Activated T-cell treated with anti-CD3 and anti-CD28 coated beads for 1 hour (primary cell): ENCODE measurements around the gene EPHX1.
"Not testable (repeated sequence)": the region's sequence is repeated elsewhere in the genome, so short reads cannot be mapped to it uniquely, and the experiment has no call there.

Experiments used
- DNase-seq: peaks from one replicate; pipeline ENCODE4 v3.0.0-alpha.2; 2020; ENCODE audit warnings: low read depth

The EPHX1 gene

GRCh38 chr1:225881081-225881958, 71.4 kb downstream of the EPHX1 start:
- DNase-seq: peak; percentile 49

GRCh38 chr1:225881959-225882693, 72.2 kb downstream of the EPHX1 start, which contains the start of gene TMEM63A:
Gene TMEM63A, minus strand, starts transcription at chr1:225882380. Its CDS starts 4,800 bp downstream, at chr1:225877580.
- peak; percentile 89 for DNase-seq

DNA sequence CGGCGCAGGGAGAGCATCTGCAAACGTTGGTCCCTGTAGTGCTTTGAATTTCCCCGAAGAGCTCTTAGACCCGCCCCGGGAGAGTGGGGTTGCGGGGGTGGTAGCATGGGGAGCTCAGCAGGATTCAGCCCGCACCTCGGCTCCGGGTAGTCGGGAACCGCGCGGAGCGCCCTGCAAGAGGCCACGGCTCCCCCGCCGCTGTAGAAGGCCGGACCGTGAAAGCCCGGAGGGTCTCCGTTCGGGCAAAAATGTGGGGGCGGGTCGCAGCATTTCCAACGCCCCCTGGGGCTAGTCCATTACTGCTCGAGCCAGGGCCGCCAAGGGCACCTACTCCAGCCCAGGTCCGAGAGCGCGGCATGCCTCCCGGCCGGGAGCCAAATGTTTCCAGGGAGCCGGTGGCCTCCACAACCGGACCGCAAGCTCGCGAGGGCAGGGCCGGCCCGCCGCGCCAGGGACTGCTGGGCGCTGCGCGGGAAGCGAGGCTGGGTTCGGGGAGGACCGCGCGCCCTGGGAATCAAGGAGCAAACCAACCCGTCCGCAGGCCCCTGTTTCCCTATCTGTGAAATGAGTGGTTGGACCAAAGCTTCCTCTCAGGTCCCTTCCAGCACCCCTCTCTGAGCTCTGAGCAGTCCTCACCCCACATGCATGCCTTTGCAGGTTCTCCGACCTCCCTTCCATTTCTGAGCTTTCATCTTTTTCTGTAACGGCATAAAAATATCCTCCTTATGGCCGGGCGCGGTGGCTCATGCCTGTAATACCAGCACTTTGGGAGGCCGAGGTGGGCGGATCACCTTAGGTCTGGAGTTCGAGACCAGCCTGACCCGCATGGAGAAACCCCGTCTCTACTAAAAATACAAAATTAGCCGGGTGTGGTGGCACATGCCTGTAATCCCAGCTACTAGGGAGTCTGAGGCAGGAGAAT, 73.0 kb downstream of the EPHX1 start:
- DNase-seq: no peak

DNA sequence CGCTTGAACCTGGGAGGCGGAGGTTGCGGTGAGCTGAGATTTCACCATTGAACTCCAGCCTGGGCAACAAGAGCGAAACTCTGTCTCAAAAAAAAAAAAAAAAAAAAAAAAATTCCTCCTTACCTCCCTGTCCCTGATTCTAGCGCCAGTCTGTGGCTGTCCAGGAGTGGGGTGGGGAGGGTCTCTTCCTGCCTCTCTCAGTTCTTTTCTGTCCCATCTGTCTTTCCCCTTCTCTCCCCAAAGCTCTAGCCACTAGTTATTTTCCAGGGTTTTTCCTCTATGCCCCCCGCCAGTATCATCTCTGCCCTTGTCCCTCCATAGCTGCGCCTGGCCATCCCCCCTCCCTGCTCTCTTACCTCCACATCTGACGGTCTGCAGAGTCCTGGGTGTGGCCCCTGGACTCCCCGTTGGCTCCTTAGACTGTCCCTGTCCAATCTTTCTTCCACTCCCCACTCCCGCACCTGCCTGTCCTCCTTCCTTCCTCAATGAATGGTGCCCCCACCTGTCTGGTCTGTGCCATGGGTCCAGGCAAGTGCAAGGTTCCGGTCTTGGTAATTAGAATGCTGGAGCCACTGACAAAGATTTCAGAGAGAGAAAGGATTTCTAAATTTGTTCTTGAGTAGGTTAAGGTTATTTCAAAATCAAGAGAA, 73.8 kb downstream of the EPHX1 start:
- DNase-seq: no peak

GRCh38 chr1:225885336-225885735, 75.4 kb downstream of the EPHX1 start:
- DNase-seq: no peak

DNA sequence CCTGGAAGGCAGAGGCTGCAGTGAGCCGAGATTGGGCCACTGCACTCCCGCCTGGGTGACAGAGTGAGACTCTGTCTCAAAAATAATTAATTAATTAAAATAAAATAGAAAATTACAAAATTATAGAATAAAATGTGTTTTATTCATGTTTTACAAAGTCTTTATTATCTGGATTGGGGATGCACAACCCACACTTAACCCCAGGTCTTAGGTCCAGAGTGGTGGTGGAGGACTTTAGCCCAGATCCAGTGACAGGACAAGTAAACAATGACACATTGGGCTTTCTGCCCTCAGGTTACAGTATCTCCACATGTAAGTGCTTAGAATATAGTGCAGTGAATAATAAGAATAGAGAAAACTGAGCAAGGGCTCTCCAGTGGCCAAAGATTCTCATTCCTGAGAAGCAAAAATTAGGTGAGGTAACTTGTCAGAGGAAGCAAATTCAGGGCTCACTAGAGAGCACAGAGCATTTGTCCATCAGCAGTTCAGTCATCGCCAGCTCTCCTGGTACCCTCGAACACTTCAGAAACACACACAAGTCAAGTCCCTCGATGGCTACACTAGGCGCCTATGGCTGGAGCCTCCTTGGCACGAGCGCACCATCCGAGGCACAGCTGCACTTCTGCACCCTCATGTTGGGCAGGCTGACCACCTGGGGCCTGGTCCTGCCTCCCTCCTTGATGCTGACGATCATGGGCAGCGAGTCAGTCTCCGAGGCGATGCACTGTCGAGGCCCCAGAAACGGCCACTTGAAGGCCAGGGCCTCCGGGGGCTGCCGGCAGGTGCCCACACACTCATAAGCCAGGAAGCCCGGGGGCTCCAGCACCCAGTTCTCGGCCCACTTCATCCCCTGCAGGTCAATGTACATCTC, 76.5 kb downstream of the EPHX1 start:
- no peak for DNase-seq

GRCh38 chr1:225887030-225887314, 77.0 kb downstream of the EPHX1 start:
- DNase-seq: no peak

DNA sequence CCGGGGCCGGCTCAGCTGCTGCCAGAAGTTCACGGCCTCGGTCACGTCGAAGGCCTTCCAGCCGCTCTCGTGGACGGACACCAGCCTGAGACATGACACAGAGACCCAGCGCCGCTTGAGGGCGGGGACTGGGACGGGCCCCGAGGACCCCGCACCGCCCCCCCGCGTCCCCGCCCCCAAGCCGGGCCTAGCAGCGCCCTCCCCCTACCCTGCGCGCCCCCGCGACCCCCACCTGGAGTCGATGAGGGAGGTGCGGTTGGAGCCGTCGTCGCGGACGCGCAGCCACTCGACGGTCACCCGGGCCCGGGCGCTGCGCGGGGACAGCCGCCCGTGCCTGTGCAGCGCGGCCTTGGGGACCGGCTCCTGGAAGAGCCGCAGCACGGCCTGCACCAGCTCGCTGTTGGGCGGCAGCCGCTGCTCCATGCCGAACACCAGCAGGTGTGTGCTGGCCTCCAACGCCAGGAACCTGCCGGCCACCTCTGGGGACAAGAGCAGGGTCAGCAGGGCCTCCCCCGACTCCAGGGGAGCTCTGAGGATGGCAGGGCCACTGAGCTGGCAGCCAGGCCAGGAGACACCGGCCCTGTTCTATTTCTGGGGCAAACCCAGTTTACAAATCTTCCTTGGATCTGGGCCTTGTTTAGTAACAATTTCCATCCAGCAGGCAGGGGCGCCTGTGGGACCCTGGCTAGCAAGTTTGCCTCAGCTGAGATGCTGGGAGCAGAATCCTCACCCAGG, 77.8 kb downstream of the EPHX1 start:
- DNase-seq: not testable (repeated sequence)

- DNase-seq: no peak
Measured at GRCh38 chr1:225888289-225888897, 78.5 kb downstream of the EPHX1 start.

GRCh38 chr1:225888898-225889601, 79.1 kb downstream of the EPHX1 start, which contains the start of gene LEFTY1:
Gene LEFTY1, minus strand, starts transcription at chr1:225889146. Its CDS starts 80 bp downstream, at chr1:225889066.
- no peak for DNase-seq

DNA sequence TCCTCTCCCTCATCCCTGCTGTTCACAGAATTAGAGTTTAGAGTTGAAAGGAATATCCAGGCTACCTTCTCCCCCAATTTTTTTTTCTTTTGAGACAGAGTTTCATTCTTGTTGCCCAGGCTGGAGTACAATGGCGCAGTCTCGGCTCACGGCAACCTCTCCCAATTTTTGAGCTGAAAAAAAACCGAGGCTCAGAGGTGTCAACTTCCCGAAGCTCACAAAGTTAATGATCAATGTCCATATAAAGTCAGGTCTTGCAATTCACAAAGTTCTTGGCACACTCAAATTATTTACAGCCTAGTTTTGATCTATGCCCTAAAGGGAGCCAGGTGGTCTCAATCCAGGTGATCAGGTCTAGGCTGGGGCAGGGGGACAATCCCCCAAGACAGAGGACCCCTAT, 79.8 kb downstream of the EPHX1 start:
- no peak for DNase-seq

GRCh38 chr1:225890346-225891228, 80.7 kb downstream of the EPHX1 start:
- no peak for DNase-seq

GRCh38 chr1:225891229-225891972, 81.5 kb downstream of the EPHX1 start:
- no peak for DNase-seq

DNA sequence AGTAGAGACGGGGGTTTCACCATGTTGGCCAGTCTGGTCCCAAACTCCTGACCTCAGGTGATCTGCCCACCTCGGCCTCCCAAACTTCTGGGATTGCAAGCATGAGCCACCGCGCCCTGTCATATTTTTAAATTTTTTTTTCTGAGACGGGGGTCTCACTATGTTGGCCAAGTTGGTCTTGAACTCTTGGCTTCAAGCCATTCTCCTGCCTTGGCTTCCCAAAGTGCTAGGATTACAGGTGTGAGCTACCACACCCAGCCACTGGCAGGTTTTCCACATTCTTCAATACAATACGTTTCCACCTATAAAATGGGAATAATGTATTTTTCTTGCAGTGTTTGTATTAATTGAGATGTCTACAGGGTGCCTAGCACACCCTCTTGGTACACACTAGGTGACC, 82.4 kb downstream of the EPHX1 start:
- no peak for DNase-seq
